ENCODE data around the gene LNX1.

LNX1 gene

DNA sequence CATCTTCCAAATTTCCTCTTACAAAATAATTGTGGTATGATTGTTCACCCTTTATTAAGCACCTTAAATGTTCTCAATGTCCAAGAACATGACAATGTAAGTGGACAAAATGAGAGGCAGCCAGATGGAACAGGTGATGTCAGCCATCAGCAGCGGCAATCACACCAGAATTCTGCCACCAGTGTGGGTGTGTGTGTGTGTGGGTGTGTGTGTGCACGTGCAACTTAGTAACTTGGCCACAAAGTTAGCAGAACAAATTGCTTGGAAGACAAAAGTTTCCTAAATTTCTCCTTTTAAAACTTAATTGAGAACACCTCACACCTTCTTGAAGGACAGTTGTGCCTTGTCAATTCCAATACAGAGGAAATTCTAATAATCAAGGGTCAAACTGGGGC lies 18.7 kb downstream of the LNX1 start:
- DNase-seq (ENCODE audit: low read depth in 2 of 2) = no peak

- DNase-seq (ENCODE audit: low read depth in 2 of 2) = no peak
These were observed 19.2 kb downstream of the LNX1 start for GRCh38 chr4:53571936-53572599.

GRCh38 chr4:53563824-53564223 lies 27.5 kb downstream of the LNX1 start:
- no peak for DNase-seq (ENCODE audit: low read depth in 2 of 2)

GRCh38 chr4:53562409-53562808 lies 28.9 kb downstream of the LNX1 start:
- no peak for DNase-seq (ENCODE audit: low read depth in 2 of 2)

- no peak for DNase-seq (ENCODE audit: low read depth in 2 of 2)
These were observed 32.2 kb downstream of the LNX1 start for GRCh38 chr4:53559021-53559620.

DNA sequence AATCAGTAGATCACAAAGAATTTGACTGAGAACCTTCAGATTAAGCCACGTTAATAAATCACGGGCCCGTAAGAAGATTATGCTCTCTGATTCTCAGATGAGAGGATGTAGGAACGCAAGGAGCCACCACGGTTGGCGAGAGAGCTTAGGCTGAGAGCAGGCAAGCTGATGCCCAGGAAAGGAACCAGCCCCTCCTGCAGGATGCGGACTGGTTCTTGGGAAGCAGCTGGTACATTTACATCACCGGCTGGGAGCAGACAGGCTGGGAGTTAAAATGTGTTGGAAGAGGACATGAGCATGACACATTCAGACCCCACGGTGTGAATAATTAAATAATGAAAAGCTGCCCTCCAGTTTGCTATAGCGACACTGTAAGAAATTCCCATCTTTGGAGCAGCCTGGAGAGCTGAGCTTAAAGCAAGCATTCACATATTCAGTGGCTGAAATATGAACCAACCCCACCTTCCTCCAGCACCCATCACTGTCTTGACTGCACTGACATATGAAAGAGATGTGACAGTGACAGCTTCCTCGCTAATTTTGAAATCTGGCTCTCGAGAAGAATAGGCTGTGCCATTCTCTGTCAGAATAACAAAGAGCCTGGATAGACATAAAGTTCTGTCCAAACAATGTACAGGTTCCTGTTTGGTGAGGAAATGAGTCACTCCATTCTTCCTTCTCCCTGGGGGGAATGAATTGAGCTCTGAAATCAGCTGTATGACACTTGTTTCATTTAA lies 33.1 kb downstream of the LNX1 start:
- DNase-seq (ENCODE audit: low read depth in 2 of 2) = no peak

GRCh38 chr4:53557669-53558064 lies 33.6 kb downstream of the LNX1 start:
- DNase-seq (ENCODE audit: low read depth in 2 of 2) = no peak

DNA sequence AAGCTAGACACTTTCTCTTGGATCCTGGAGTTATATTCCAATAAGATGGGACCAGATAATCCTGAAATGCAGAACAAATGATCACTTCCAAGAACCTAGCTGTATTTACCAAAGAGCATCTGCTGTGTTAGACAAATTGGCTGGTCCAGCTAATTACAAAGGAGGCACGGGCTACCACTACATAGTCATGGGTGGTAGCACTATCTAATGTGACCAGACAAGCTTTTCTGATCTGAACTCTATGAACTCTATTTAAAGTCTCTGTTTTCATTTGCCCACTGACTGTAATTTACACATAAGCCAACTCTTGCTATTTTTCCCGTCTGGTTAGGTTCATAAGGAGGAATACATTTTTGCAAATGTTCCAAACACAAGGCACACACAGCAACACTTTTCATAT lies 34.6 kb downstream of the LNX1 start:
- DNase-seq (ENCODE audit: low read depth in 2 of 2) = no peak

DNA sequence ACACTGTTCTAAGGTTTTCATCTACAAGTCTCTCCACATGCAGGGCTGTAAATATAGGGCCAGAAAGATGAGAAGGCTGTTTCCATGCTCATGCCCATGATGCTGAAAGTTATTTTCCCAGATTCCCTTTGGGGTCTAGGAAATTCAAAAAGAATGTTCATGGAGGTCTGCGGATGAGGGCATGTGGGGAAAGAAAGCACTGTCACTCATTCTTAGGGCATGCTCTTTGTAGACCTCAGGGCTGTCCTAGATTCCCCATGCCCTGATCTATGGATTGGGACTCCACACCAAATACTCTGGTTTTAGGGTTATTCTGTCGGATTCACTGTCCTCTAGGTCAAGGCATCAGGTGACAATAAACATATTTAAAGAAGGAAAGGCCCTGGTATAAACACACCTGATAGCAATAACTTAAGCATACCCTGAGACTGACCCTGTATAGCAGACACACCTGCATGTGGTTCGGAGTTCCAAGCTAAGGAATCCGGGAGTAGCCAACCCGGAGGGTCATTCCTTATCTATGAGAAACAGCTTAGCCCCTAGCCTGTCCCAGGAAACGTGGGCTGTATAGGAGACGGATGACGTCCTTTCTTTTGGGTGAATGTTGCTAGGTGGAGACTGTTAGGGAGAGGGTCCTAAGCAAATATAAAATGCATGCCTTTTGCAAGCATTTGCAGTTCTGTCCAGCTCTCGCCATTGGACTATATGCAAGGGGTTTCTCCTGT lies 37.6 kb downstream of the LNX1 start:
- no peak for DNase-seq (ENCODE audit: low read depth in 2 of 2)

GRCh38 chr4:53552711-53553110 lies 38.6 kb downstream of the LNX1 start:
- DNase-seq (ENCODE audit: low read depth in 2 of 2) = no peak

DNA sequence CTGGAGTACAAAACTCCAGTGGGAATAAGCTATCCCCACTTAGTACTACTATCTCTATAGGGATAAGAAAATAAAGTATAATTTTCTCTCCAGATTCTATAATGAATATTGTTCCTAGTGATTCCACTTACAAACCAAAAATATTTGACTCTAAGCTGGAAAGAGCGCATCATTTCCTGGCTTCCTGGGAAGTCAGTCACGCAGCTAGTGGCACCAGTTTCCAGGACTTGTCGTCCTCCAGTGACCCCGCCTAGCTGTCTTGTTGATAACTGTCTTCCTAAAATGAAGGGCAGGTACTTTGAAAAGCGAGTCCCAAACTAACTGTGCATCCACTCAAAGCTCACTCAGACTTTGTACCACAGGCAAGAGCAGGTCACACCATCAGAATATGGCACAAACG lies 39.3 kb downstream of the LNX1 start:
- no peak for DNase-seq (ENCODE audit: low read depth in 2 of 2)

DNA sequence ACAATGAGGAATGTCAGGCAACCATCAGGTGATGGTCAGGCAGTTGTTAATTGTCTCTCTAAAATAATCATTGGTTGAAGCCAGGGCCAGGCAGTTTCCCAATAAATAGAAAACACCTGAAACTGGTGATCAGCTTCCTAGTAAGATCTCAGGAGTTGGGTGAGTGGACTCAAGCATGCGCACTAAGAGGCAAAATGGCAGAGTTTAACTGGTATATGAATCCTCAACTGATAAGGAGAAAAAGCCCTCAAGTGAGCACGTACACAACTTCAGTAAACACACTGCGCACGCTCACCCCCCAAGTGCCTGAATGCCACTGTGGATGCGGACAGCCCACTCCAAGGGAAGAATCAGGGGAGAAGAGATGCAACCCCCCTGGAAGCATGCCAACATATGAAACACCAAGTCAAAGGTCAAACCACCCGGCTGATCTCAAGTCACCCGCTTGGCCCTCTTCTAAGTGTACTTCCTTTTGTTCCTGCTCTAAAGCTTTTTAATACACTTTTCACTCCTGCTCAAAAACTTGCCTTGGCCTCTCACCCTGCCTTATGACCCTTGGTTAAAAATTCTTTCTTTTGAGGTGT lies 39.9 kb downstream of the LNX1 start:
- DNase-seq (ENCODE audit: low read depth in 2 of 2) = no peak

GRCh38 chr4:53548662-53549061 lies 42.6 kb downstream of the LNX1 start:
- DNase-seq (ENCODE audit: low read depth in 2 of 2) = no peak

DNA sequence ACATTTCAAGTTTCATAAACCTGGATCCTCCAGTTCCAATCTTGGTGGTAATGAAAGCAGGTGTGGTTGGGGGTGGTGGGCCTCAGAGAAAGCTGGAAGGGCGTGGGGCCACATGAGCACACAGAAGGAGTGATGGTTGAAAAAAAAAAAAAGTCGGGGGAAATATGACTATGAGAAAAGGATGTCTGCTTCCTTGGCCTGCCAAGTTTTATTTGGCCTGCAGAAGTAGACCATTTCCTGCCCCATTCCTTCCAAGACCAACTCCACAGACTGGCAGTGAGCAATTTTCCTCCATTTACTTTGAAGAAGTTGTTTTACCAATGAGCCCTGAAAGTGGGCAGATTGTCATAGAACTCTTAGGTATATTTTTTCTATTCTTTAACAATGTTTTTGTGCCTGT lies 43.3 kb downstream of the LNX1 start:
- DNase-seq (ENCODE audit: low read depth in 2 of 2) = no peak

DNA sequence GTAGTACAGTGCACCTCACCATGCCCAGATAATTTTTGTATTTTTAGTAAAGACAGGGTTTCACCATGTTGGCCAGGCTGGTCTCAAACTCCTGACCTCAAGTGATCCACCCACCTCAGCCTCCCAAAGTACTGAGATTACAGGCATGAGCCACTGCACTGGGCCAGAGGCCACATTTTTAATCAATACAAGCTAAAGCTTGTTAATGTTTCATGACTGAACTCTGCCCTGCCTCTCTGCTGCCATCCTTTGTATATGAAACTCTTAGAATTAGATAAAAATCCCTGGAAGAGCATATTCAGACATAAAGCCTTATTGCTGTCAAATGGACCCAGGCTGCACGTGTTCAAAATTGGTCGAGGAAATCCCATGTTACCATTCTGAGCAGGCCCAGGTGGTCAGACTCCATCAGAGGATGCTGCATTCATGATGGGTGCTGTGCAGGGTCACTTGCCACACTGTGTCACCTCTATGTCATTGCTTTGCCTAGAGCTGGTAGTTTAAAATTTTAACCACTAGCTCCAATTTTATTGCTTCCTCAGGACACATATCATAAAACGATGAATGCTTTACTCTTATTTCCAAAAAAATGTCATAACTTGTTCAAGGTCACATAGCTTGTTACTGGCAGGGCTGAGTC lies 45.2 kb downstream of the LNX1 start:
- DNase-seq (ENCODE audit: low read depth in 2 of 2) = no peak

DNA sequence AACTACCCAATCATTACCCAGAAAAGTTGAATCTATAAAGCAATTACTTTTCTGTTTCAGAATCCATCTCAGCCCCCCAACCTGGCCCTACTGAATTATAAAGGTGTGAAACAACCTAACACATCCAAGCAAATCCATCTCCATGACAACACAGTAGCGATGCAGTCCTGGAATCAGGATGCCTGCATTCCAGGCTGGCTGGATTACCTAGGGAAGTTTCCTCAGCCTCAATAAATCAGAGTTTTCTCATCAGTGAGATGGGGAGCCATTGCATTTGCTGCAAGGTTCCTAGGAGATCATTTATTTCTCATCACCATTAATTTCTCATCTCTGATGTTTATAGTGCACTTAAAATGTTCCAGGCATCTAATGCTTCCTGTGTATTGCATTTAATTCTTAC lies 46.0 kb downstream of the LNX1 start:
- no peak for DNase-seq (ENCODE audit: low read depth in 2 of 2)

GRCh38 chr4:53543561-53543960 lies 47.7 kb downstream of the LNX1 start:
- no peak for DNase-seq (ENCODE audit: low read depth in 2 of 2)

- DNase-seq (ENCODE audit: low read depth in 2 of 2) = no peak
These were observed 49.6 kb downstream of the LNX1 start for GRCh38 chr4:53541577-53542206.

DNA sequence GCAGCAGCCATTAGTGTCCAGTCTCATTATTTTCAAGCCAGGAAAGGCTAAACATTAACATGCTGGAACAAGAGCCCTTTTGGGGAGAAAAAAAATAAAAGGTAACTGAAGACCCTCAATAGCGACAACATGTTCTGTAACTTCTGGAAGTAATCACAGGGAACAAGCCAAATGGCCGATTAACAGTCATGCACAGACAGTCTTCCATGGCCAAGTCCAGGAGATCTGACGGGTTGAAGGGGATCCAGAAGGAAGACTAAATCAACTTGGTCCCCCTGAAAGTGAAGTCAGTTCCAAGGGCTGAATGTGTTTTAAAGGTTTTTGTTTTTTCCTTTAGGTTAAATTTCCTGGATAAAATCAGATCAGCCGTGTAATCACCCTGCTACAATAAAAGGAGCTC lies 52.5 kb downstream of the LNX1 start:
- no peak for DNase-seq (ENCODE audit: low read depth in 2 of 2)

GRCh38 chr4:53537606-53538005 lies 53.7 kb downstream of the LNX1 start:
- no peak for DNase-seq (ENCODE audit: low read depth in 2 of 2)

DNA sequence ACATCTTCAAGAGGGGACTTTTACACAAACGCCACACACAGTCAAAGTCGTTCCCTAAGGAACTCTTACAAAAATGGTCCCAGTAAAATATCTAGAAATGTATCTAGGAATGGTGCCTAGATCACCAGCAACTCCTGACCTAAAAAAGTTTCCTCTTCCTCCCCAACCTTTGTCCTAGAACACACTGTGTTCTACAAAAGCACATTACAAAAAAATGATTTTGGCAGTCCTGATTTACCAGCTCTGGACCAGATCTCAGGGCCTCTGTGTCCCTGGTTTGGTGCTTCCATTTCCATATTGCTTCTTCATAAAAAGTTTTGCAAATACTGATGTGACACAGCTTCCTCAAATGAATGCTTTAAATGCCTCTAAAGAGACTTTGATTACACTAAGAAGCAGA lies 55.0 kb downstream of the LNX1 start:
- DNase-seq (ENCODE audit: low read depth in 2 of 2) = no peak

Data from stimulated activated CD8-positive, alpha-beta memory T cell treated with anti-CD3 and anti-CD28 coated beads, Interleukin-7, amount 100 ng/mL, for 1 hour (primary cell).